IMR-90 (cell line): ENCODE results near the gene NIBAN1. TPM values are rescaled to one million over a fixed set of nuclear protein-coding genes. Genes with fewer than 3 reads are reported as not detected.

ENCODE experiments used
- ATAC-seq: fragments of 200-7000 bp; cut with Tn5 transposase; 2 replicates; pipeline ENCODE4 v1.9.1; 2020; ENCODE audit warnings: low read depth, mild to moderate bottlenecking, moderate library complexity
- BruUV-seq: library from RNA; stranded (reverse); fragments of 400-500 nt; replicated peaks from 2 replicates; lab custom pipeline; 2021; lab: Mats Ljungman, UMichigan
- CTCF ChIA-PET: fragments of 300-600 bp; formaldehyde crosslinking; extraction: SDS; loops from one replicate; lab custom pipeline; 2021; ENCODE audit warnings: antibody characterized with exemption; lab: Yijun Ruan, JAX
- POLR2A ChIA-PET: fragments of 300-600 bp; sonication (Branson Sonifier 250); formaldehyde crosslinking; loops from one replicate; lab custom pipeline; 2022; ENCODE audit warnings: antibody characterized with exemption; ENCODE audit not compliant: unreplicated experiment; lab: Charles Lee
- DNase-seq: peaks from one replicate; pipeline ENCODE4 v3.0.0; 2013
- H2AFZ ChIP-seq: replicated peaks from 2 replicates; pipeline ENCODE3; 2013; ENCODE audit warnings: low read length, mild to moderate bottlenecking; ENCODE audit not compliant: poor library complexity
- H2AK5ac ChIP-seq: 2 replicates; pipeline ENCODE4 v1.6.1; 2013; ENCODE audit warnings: low read depth, low read length, inconsistent platforms
- H2AK9ac ChIP-seq: replicated peaks from 2 replicates; pipeline ENCODE3; 2013; ENCODE audit warnings: mild to moderate bottlenecking, low read depth, low read length, moderate library complexity; ENCODE audit not compliant: poor library complexity
- H2BK120ac ChIP-seq: 2 replicates; pipeline ENCODE4 v1.6.1; 2013; ENCODE audit warnings: low read depth, low read length, inconsistent platforms
- H2BK15ac ChIP-seq: 3 replicates; pipeline ENCODE4 v1.6.1; 2013; ENCODE audit warnings: low read depth, low read length, inconsistent platforms
- H2BK20ac ChIP-seq: 2 replicates; pipeline ENCODE4 v1.6.1; 2013; ENCODE audit warnings: low read depth, mild to moderate bottlenecking, inconsistent platforms, low read length, moderate library complexity
- H2BK5ac ChIP-seq: 2 replicates; pipeline ENCODE4 v1.6.1; 2013; ENCODE audit warnings: mild to moderate bottlenecking, low read depth, low read length, inconsistent platforms; ENCODE audit not compliant: poor library complexity, severe bottlenecking
- H3K14ac ChIP-seq: replicated peaks from 2 replicates; pipeline ENCODE4 v1.6.1; 2013; ENCODE audit warnings: low read depth, low read length, inconsistent platforms
- H3K18ac ChIP-seq: 2 replicates; pipeline ENCODE4 v1.6.1; 2013; ENCODE audit warnings: low read depth, low read length, control low read depth
- H3K23ac ChIP-seq: 2 replicates; pipeline ENCODE4 v1.6.1; 2013; ENCODE audit warnings: low read depth, low read length, inconsistent platforms
- H3K27ac ChIP-seq: 2 replicates; pipeline ENCODE4 v1.5.1; 2013; ENCODE audit warnings: mild to moderate bottlenecking, control low read depth, low read length; ENCODE audit not compliant: insufficient read depth
- H3K27me3 ChIP-seq: 2 replicates; pipeline ENCODE4 v1.6.1; 2013; ENCODE audit warnings: low read length; ENCODE audit not compliant: control insufficient read depth, insufficient read depth
- H3K36me3 ChIP-seq: 2 replicates; pipeline ENCODE4 v1.6.1; 2013; ENCODE audit warnings: low read length, mixed read lengths; ENCODE audit not compliant: control insufficient read depth, insufficient read depth
- H3K4ac ChIP-seq: 2 replicates; pipeline ENCODE4 v1.6.1; 2013; ENCODE audit warnings: low read depth, low read length, inconsistent platforms
- H3K4me1 ChIP-seq: 2 replicates; pipeline ENCODE4 v1.6.1; 2013; ENCODE audit warnings: low read length, mixed read lengths; ENCODE audit not compliant: control insufficient read depth, insufficient read depth
- H3K4me2 ChIP-seq: 2 replicates; pipeline ENCODE4 v1.6.1; 2013; ENCODE audit warnings: low read depth, mild to moderate bottlenecking, control low read depth, low read length, moderate library complexity
- H3K4me3 ChIP-seq: 2 replicates; pipeline ENCODE4 v1.5.1; 2013; ENCODE audit warnings: low read depth, mild to moderate bottlenecking, control low read depth, low read length, moderate library complexity; ENCODE audit not compliant: insufficient read depth
- H3K56ac ChIP-seq: 2 replicates; pipeline ENCODE4 v1.6.1; 2013; ENCODE audit warnings: low read length, inconsistent platforms; ENCODE audit not compliant: insufficient read depth; ENCODE audit errors: extremely low read depth
- H3K79me1 ChIP-seq, 2 experiments: 2 replicates each; pipeline ENCODE4 v1.6.1; 2013; ENCODE audit warnings: low read length in 2 of 2, inconsistent platforms in 1 of 2, low read depth in 1 of 2
- H3K9ac ChIP-seq: 2 replicates; pipeline ENCODE4 v1.6.1; 2013; ENCODE audit warnings: low read depth, low read length, control low read depth
- H3K9me1 ChIP-seq: 2 replicates; pipeline ENCODE4 v1.6.1; 2013; ENCODE audit warnings: low read length, inconsistent platforms; ENCODE audit not compliant: insufficient read depth
- H3K9me3 ChIP-seq: 2 replicates; pipeline ENCODE4 v1.6.1; 2013; ENCODE audit warnings: low read length; ENCODE audit not compliant: control insufficient read depth, insufficient read depth
- H4K20me1 ChIP-seq: 2 replicates; pipeline ENCODE4 v1.6.1; 2013; ENCODE audit warnings: low read length, inconsistent platforms; ENCODE audit not compliant: insufficient read depth
- H4K5ac ChIP-seq: 2 replicates; pipeline ENCODE4 v1.6.1; 2013; ENCODE audit warnings: mild to moderate bottlenecking, low read depth, low read length, control low read depth
- H4K8ac ChIP-seq, 2 experiments: 2 replicates each; pipeline ENCODE4 v1.6.1; 2013; ENCODE audit warnings: low read depth in 2 of 2, low read length in 2 of 2, control low read depth in 1 of 2, inconsistent platforms in 1 of 2
- H4K91ac ChIP-seq: 2 replicates; pipeline ENCODE4 v1.6.1; 2013; ENCODE audit warnings: low read depth, low read length, inconsistent platforms; ENCODE audit not compliant: insufficient read depth
- CHD1 ChIP-seq: IDR thresholded peaks from 2 replicates; pipeline ENCODE4 v1.6.1; 2012; ENCODE audit warnings: low read depth, low read length, improper control_type of control experiment
- FOS ChIP-seq: fragments of 150-350 bp; IDR thresholded peaks from 2 replicates; pipeline ENCODE4 v1.6.1; 2016; ENCODE audit warnings: low read depth, low read length
- MAFK ChIP-seq: IDR thresholded peaks from 2 replicates; pipeline ENCODE4 v1.6.1; 2012; ENCODE audit warnings: low read depth, low read length, improper control_type of control experiment
- MAZ ChIP-seq: IDR thresholded peaks from 2 replicates; pipeline ENCODE4 v1.6.1; 2012; ENCODE audit warnings: low read depth, mild to moderate bottlenecking, low read length, improper control_type of control experiment, moderate library complexity, borderline replicate concordance
- MXI1 ChIP-seq: IDR thresholded peaks from 2 replicates; pipeline ENCODE4 v1.6.1; 2012; ENCODE audit warnings: low read depth, mild to moderate bottlenecking, low read length, moderate library complexity, borderline replicate concordance
- NFE2L2 ChIP-seq: fragments of 150-350 bp; IDR thresholded peaks from 2 replicates; pipeline ENCODE4 v1.6.1; 2016; ENCODE audit warnings: low read depth, mild to moderate bottlenecking, low read length
- POLR2A ChIP-seq: IDR thresholded peaks from 2 replicates; pipeline ENCODE4 v1.6.1; 2012; ENCODE audit warnings: mild to moderate bottlenecking, low read depth, low read length
- RAD21 ChIP-seq: IDR thresholded peaks from 2 replicates; pipeline ENCODE4 v1.6.1; 2012; ENCODE audit warnings: low read length, improper control_type of control experiment
- RCOR1 ChIP-seq: IDR thresholded peaks from 2 replicates; pipeline ENCODE4 v1.6.1; 2012; ENCODE audit warnings: mild to moderate bottlenecking, low read length, improper control_type of control experiment; ENCODE audit not compliant: insufficient replicate concordance
- RFX5 ChIP-seq: IDR thresholded peaks from 2 replicates; pipeline ENCODE4 v1.8.0; 2012; ENCODE audit warnings: low read depth, mild to moderate bottlenecking, low read length, moderate library complexity
- SMC3 ChIP-seq: fragments of 150-350 bp; IDR thresholded peaks from 2 replicates; pipeline ENCODE4 v1.6.1; 2016; ENCODE audit warnings: low read depth, mild to moderate bottlenecking, antibody characterized with exemption, low read length, moderate library complexity
- WGBS, 2 experiments: methylation state at CpG; one replicate each; pipeline versions ENCODE4 v1.1.5 to v1.1.7; 2013; ENCODE audit warnings: missing lambda C conversion rate in 2 of 2; ENCODE audit not compliant: insufficient read length in 1 of 2; ENCODE audit errors: extremely low coverage in 2 of 2; 5-methylcytosine and 5-hydroxymethylcytosine counted together
- dilution Hi-C: fragments of 300-500 bp; cut with HindIII; formaldehyde crosslinking; loops from one replicate; pipeline ENCODE4 v1.14.3; 2018; ENCODE audit warnings: low sequenced_read_pairs; ENCODE audit not compliant: unreplicated experiment
- in situ Hi-C: fragments of 300-500 bp; cut with MboI; formaldehyde crosslinking; loops from 3 replicates; pipeline ENCODE4 v1.14.3; 2019; ENCODE audit warnings: low sequenced_read_pairs, inconsistent platforms, mixed read lengths
- intact Hi-C: fragments of 100-400 bp; cut with micrococcal nuclease; formaldehyde crosslinking; loops from 2 replicates; pipeline ENCODE4 v1.10.0; 2022
- polyA plus RNA-seq, 3 experiments: library from polyadenylated mRNA; depleted of rRNA; stranded (reverse); fragments of >200 nt; gene quantifications; 2 replicates each; pipeline ENCODE4 v1.2.3, GENCODE V29; 2012; ENCODE audit warnings: low replicate concordance in 1 of 3
- total RNA-seq: library from RNA; depleted of rRNA; stranded (reverse); fragments of >200 nt; gene quantifications from 2 replicates; pipeline ENCODE4 v1.2.3, GENCODE V29; 2012
- TF ChIP-seq, protein P1 (sequence below): fragments of 150-350 bp; IDR thresholded peaks from 2 replicates; pipeline ENCODE4 v1.6.1; 2017; ENCODE audit warnings: mild to moderate bottlenecking, antibody characterized with exemption, low read length, low read depth
- TF ChIP-seq, protein P2 (sequence below): conservative IDR thresholded peaks from 2 replicates; pipeline ENCODE4 v1.5.1; 2012; ENCODE audit warnings: mild to moderate bottlenecking, low read depth, low read length, improper control_type of control experiment

Gene NIBAN1
- total and polyA plus RNA-seq, 2 of the 4 experiments (the other 2 are of a cell fraction), result 4.0 to 10.0 TPM

DNA sequence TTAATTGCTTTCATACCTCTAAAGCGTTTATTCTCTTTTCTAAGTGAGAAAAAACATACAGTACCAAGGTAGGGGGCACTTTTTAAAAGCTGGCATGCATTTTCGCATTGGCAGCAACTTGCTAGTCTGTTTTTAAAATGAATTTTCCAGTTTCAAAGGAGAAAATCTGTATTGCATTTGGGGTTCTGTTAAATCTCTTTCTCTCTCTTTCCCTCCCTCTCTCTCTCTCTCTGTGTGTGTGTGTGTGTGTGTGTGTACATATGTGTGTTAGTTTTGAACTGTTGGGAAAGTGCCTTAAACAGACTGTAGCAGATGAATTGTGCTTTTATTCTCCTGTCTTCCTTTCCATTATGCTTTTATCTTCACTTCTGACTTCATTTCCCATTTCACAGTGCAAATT is 7.3 kb downstream of the NIBAN1 start:
- ChIA-PET CTCF (no interaction called here), POLR2A (no interaction called here)
- dilution Hi-C loops, result no loop called here
- Histone ChIP-seq H3K4me1 (peaks cover 14% of the 10 kb centered on the region), H4K20me1 (no peaks in the 10 kb centered on the region), H4K8ac (no peak overlapping the region), H3K27ac (no peak overlapping the region), H2AK5ac (no peak overlapping the region), H2BK120ac (no peak overlapping the region), H2BK15ac (no peak overlapping the region), H3K4me3 (no peak overlapping the region), H2AK9ac (no peak overlapping the region), H3K4ac (no peak overlapping the region), H3K9me3 (no peaks in the 10 kb centered on the region), H3K9ac (no peak overlapping the region), H3K18ac (0 out of 2 replicates have a peak overlapping the region, but pooled peaks have one; percentile 42), H4K5ac (peak overlapping the region; percentile 4; the same call in 1 of the 2 replicates), H3K79me1 (peaks cover 23 to 64% of the 10 kb centered on the region in 2 experiments), H3K27me3 (no peaks in the 10 kb centered on the region), H3K14ac (0 out of 2 replicates have a peak overlapping the region, but pooled peaks have one; percentile 33), H3K4me2 (no peak overlapping the region), H4K91ac (no peak overlapping the region), H2BK5ac (peak overlapping the region; percentile 88), H2AFZ (no peak overlapping the region), H3K36me3 (no peaks in the 10 kb centered on the region), H3K56ac (no peak overlapping the region), H3K23ac (no peak overlapping the region), H2BK20ac (no peak overlapping the region), H3K9me1 (peaks cover 17% of the 10 kb centered on the region)
- DNase-seq, result no peak
- intact Hi-C loops, result no loop called here
- TF ChIP-seq RAD21, result no peak
- no peak for TF ChIP-seq NFE2L2
- no peak for TF ChIP-seq RCOR1
- no peak for TF ChIP-seq RFX5
- no peak for TF ChIP-seq POLR2A
- no peak for TF ChIP-seq MAZ
- TF ChIP-seq, protein P1, sequence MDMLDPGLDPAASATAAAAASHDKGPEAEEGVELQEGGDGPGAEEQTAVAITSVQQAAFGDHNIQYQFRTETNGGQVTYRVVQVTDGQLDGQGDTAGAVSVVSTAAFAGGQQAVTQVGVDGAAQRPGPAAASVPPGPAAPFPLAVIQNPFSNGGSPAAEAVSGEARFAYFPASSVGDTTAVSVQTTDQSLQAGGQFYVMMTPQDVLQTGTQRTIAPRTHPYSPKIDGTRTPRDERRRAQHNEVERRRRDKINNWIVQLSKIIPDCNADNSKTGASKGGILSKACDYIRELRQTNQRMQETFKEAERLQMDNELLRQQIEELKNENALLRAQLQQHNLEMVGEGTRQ, result no peak
- no peak for TF ChIP-seq CHD1
- no peak for TF ChIP-seq SMC3
- TF ChIP-seq MXI1, result no peak
- TF ChIP-seq, protein P2, sequence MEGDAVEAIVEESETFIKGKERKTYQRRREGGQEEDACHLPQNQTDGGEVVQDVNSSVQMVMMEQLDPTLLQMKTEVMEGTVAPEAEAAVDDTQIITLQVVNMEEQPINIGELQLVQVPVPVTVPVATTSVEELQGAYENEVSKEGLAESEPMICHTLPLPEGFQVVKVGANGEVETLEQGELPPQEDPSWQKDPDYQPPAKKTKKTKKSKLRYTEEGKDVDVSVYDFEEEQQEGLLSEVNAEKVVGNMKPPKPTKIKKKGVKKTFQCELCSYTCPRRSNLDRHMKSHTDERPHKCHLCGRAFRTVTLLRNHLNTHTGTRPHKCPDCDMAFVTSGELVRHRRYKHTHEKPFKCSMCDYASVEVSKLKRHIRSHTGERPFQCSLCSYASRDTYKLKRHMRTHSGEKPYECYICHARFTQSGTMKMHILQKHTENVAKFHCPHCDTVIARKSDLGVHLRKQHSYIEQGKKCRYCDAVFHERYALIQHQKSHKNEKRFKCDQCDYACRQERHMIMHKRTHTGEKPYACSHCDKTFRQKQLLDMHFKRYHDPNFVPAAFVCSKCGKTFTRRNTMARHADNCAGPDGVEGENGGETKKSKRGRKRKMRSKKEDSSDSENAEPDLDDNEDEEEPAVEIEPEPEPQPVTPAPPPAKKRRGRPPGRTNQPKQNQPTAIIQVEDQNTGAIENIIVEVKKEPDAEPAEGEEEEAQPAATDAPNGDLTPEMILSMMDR, result no peak
- no peak for TF ChIP-seq FOS
- TF ChIP-seq MAFK, result no peak
- no TSS peak for BruUV-seq
- in situ Hi-C loops, result no loop called here
- WGBS, 2 experiments, result no CpG with 5 or more reads among the region's 2 CpGs
- no peak for ATAC-seq
